Muscle layer of colon (tissue), 2 donors: ENCODE results near the gene ACADM.
"Not testable (repeated sequence)": the region's sequence is repeated elsewhere in the genome, so short reads cannot be mapped to it uniquely, and the experiment has no call there.

ENCODE experiments used
- H3K27ac ChIP-seq: one replicate; pipeline ENCODE4 v1.7.0; 2013; ENCODE audit warnings: low read depth, mild to moderate bottlenecking, low read length, moderate library complexity
- H3K27me3 ChIP-seq, 2 donors: one replicate each; pipeline ENCODE4 v1.7.0; 2013; ENCODE audit warnings: low read length in 2 of 2, mild to moderate bottlenecking in 2 of 2; ENCODE audit not compliant: insufficient read depth in 2 of 2, control insufficient read depth in 1 of 2
- H3K36me3 ChIP-seq: one replicate; pipeline ENCODE4 v1.7.0; 2013; ENCODE audit warnings: mild to moderate bottlenecking, low read length; ENCODE audit not compliant: insufficient read depth
- H3K4me1 ChIP-seq: one replicate; pipeline ENCODE4 v1.7.0; 2013; ENCODE audit warnings: mild to moderate bottlenecking, low read length; ENCODE audit not compliant: insufficient read depth
- H3K4me3 ChIP-seq, 2 donors: one replicate each; pipeline ENCODE4 v1.7.0; 2013; ENCODE audit warnings: low read length in 2 of 2, low read depth in 1 of 2, mild to moderate bottlenecking in 1 of 2, moderate library complexity in 1 of 2
- H3K9ac ChIP-seq: one replicate; pipeline ENCODE4 v1.7.0; 2013; ENCODE audit warnings: low read length
- H3K9me3 ChIP-seq: one replicate; pipeline ENCODE4 v1.7.0; 2013; ENCODE audit warnings: mild to moderate bottlenecking, low read length
- donor health status: abdominal sarcoma.
- donor health status: Adenocarcinoma of cecum.

The ACADM gene

DNA sequence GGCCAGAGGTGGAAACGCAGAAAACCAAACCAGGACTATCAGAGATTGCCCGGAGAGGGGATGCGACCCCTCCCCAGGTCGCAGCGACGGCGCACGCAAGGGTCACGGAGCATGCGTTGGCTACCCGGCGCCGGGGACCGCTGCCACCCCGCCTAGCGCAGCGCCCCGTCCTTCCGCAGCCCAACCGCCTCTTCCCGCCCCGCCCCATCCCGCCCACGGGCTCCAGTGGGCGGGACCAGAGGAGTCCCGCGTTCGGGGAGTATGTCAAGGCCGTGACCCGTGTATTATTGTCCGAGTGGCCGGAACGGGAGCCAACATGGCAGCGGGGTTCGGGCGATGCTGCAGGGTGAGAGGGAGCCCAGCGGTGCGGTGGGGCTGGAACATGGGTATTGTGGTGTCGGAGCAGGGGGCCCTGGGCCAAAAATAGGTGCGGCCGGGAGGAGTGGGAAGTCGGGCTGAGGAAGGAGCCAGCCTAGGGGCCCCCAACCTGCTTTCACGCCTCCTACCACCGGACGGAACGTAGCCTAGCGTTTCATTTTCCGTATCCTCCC lies at the start of gene ACADM:
TSS of gene ACADM (plus strand) at position 238 of the 551 bp plus-strand sequence. CDS start at position 317, 79 bp downstream.
- Histone ChIP-seq H3K4me3 (peak within 1 kb of the TSS; percentile 67 to 70), H3K27me3 (no peaks in the 10 kb centered on the region), H3K4me1 (peaks cover 19% of the 10 kb centered on the region), H3K36me3 (no peaks in the 10 kb centered on the region), H3K9me3 (no peaks in the 10 kb centered on the region), H3K27ac (peak within 1 kb of the TSS; percentile 75), H3K9ac (peak within 1 kb of the TSS; percentile 85)

GRCh38 chr1:75677443-75677842 lies 47.1 kb upstream of the ACADM start:
- no peaks in the 10 kb centered on the region for H3K27me3 ChIP-seq
- H3K36me3 ChIP-seq: no peaks in the 10 kb centered on the region

GRCh38 chr1:75677964-75678363 lies 46.5 kb upstream of the ACADM start:
- not testable (repeated sequence) for H3K27me3 ChIP-seq, H3K4me3 ChIP-seq, H3K36me3 ChIP-seq, H3K27ac ChIP-seq, H3K9ac ChIP-seq, H3K9me3 ChIP-seq, H3K4me1 ChIP-seq

More at GRCh38 chr1:75677443-75677842, 47.1 kb upstream of the ACADM start:
- H3K4me1 ChIP-seq: no peaks in the 10 kb centered on the region
- no peaks in the 10 kb centered on the region for H3K9me3 ChIP-seq
- no peak overlapping the region for H3K9ac ChIP-seq
- no peak overlapping the region for H3K27ac ChIP-seq
- H3K4me3 ChIP-seq: no peak overlapping the region

- H3K4me3 ChIP-seq: no peak overlapping the region
- H3K9ac ChIP-seq: no peak overlapping the region
These were observed 34.0 kb upstream of the ACADM start for GRCh38 chr1:75690547-75690946.

GRCh38 chr1:75693551-75693950 lies 31.0 kb upstream of the ACADM start:
- Histone ChIP-seq H3K9ac (no peak overlapping the region), H3K4me3 (no peak overlapping the region), H3K36me3 (no peaks in the 10 kb centered on the region), H3K27ac (no peak overlapping the region), H3K27me3 (no peaks in the 10 kb centered on the region), H3K9me3 (no peaks in the 10 kb centered on the region), H3K4me1 (no peaks in the 10 kb centered on the region)

More at GRCh38 chr1:75690547-75690946, 34.0 kb upstream of the ACADM start:
- Histone ChIP-seq H3K27ac (no peak overlapping the region), H3K4me1 (no peaks in the 10 kb centered on the region), H3K27me3 (no peaks in the 10 kb centered on the region), H3K9me3 (no peaks in the 10 kb centered on the region), H3K36me3 (no peaks in the 10 kb centered on the region)

GRCh38 chr1:75696000-75696399 lies 28.5 kb upstream of the ACADM start:
- Histone ChIP-seq H3K36me3 (no peaks in the 10 kb centered on the region), H3K4me1 (no peaks in the 10 kb centered on the region), H3K4me3 (no peak overlapping the region), H3K9ac (no peak overlapping the region), H3K27ac (no peak overlapping the region), H3K9me3 (no peaks in the 10 kb centered on the region), H3K27me3 (no peaks in the 10 kb centered on the region)

DNA sequence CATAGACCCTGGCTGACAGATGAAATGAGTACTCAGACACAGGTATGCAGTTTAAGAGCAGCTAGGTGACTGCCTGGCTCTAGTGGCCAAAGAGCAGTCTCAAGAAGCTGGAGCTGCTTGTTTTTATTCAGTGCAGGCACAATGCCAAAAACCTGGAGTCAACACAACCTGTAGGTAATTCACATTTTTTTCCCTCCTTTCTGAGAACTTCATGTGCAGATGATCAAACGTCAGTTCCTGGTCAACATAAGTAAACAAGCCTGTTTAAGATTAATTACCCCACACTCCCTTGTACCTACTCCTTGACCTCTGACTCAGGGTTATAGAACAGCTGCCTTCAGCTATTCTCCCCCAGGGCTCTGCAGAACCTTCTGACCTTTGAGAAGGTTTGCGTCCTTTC lies 17.3 kb upstream of the ACADM start:
- Histone ChIP-seq H3K27ac (no peak overlapping the region), H3K27me3 (no peaks in the 10 kb centered on the region), H3K9me3 (no peaks in the 10 kb centered on the region), H3K9ac (no peak overlapping the region), H3K4me3 (no peak overlapping the region), H3K36me3 (no peaks in the 10 kb centered on the region), H3K4me1 (no peaks in the 10 kb centered on the region)

DNA sequence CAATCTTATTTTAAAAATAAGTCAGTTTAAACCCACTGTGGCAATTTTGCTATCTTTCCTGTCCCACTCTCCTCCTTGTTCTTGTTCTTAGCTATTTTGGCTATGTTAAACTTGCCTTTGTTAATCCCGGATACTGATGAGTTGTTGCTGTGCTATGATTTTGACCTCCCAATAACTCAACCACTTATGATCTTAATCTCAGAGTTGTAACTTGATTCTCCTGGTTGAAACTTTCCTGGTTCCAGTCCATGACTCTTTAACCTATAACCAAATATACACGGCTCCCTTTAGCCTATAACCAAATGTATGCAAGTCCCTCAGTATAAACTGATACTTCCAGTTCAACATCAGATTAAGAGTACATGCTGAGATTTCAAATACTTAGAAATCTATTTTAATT lies 15.6 kb upstream of the ACADM start:
- no peak overlapping the region for H3K9ac ChIP-seq
- H3K9me3 ChIP-seq: no peaks in the 10 kb centered on the region
- H3K27me3 ChIP-seq: no peaks in the 10 kb centered on the region
- H3K27ac ChIP-seq: no peak overlapping the region
- no peaks in the 10 kb centered on the region for H3K4me1 ChIP-seq
- no peak overlapping the region for H3K4me3 ChIP-seq
- no peaks in the 10 kb centered on the region for H3K36me3 ChIP-seq

GRCh38 chr1:75710832-75711231 lies 13.7 kb upstream of the ACADM start:
- no peak overlapping the region for H3K27ac ChIP-seq
- no peak overlapping the region for H3K4me3 ChIP-seq
- H3K9me3 ChIP-seq: no peaks in the 10 kb centered on the region
- H3K36me3 ChIP-seq: no peaks in the 10 kb centered on the region
- no peaks in the 10 kb centered on the region for H3K27me3 ChIP-seq
- no peaks in the 10 kb centered on the region for H3K4me1 ChIP-seq
- H3K9ac ChIP-seq: no peak overlapping the region

DNA sequence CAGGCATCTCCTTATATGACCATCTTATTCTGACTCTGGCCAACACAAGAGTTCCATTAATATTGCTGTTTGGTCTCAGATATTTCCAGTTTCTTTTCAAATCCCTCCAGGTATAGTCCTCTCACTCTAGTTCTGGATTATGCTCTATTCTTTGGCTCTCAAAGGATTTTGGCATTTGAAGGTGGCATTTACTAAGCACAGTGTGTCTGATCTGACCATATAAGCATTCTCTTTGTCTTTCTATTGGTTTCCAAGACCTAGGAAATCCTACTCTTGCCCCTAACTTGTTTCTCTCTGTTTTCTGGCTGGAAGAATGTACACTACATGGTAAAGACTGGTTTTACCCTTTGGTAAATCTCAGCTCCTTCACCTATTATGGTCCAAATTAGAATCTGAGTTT lies 12.7 kb upstream of the ACADM start:
- no peaks in the 10 kb centered on the region for H3K4me1 ChIP-seq
- no peak overlapping the region for H3K4me3 ChIP-seq
- no peaks in the 10 kb centered on the region for H3K36me3 ChIP-seq
- no peak overlapping the region for H3K27ac ChIP-seq
- H3K9me3 ChIP-seq: no peaks in the 10 kb centered on the region
- H3K27me3 ChIP-seq: no peaks in the 10 kb centered on the region
- no peak overlapping the region for H3K9ac ChIP-seq

DNA sequence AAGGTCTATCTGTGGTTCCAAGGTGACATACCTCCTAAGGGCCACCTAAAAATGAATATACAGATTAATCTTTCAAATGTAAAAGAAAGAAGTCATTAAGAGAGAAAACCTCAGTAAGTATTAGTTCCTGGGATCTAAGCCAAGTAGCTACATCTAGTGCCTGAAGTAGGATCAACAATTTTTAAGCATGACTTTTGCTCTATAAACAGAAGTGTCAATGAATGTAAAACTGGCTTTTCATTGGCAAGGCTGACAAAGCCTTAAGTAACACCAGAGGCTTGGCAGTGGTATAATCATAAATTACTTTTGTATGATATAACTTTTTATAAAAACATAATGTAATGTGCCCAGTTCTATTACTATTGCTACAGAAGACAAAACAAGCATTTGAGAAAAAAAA lies 12.2 kb upstream of the ACADM start:
- Histone ChIP-seq H3K36me3 (no peaks in the 10 kb centered on the region), H3K27ac (no peak overlapping the region), H3K4me1 (no peaks in the 10 kb centered on the region), H3K9ac (no peak overlapping the region), H3K27me3 (no peaks in the 10 kb centered on the region), H3K4me3 (no peak overlapping the region), H3K9me3 (no peaks in the 10 kb centered on the region)

DNA sequence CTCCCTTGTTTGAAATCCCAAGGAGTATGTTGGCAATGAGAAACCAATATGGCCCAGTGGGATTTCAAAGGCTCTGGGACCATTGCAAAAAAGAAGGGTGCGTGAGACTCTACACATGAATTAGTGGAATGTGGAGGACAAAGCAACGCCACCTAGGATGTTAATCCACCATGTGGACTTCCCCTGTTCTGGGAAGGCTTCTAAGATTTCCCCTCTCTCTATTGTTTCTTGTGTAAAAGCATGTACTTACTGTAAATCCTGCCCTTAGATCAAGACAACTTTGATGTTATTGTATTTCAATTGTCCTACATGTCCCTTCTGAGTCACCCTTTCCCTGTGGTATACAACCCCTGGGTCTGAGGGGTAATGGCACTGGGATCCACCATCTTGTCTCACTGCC lies 4.7 kb upstream of the ACADM start:
- Histone ChIP-seq H3K4me1 (peaks cover 8% of the 10 kb centered on the region), H3K36me3 (no peaks in the 10 kb centered on the region), H3K9me3 (no peaks in the 10 kb centered on the region), H3K27me3 (no peaks in the 10 kb centered on the region), H3K4me3 (no peak overlapping the region), H3K27ac (no peak overlapping the region), H3K9ac (no peak overlapping the region)
